ENCODE measurements around the gene DECR2.
"Not testable (repeated sequence)": the region's sequence is repeated elsewhere in the genome, so short reads cannot be mapped to it uniquely, and the experiment has no call there.

DECR2 gene

GRCh38 chr16:401468-402348 lies at the start of gene DECR2:
Gene DECR2 (plus strand): TSS chr16:401885. CDS start chr16:401964, 79 bp downstream.
- peak; percentile 91 to 100 for DNase-seq (ENCODE audit: extremely low read depth in 1 of 2, low read depth in 1 of 2)

- DNase-seq (ENCODE audit: extremely low read depth in 1 of 2, low read depth in 1 of 2): peak; percentile 100
Observed at GRCh38 chr16:352547-353403, 48.9 kb upstream of the DECR2 start, which contains the start of gene AXIN1. Gene AXIN1 (minus strand): TSS chr16:352723. CDS start chr16:347025, 5,698 bp downstream.

- DNase-seq (ENCODE audit: extremely low read depth in 1 of 2, low read depth in 1 of 2): no peak
Observed at GRCh38 chr16:353404-354290, 48.0 kb upstream of the DECR2 start.

GRCh38 chr16:354291-354881 lies 47.3 kb upstream of the DECR2 start:
- no peak for DNase-seq (ENCODE audit: extremely low read depth in 1 of 2, low read depth in 1 of 2)

GRCh38 chr16:354971-355461 lies 46.7 kb upstream of the DECR2 start:
- peak in 1 of 2 donors; percentile 40 for DNase-seq (ENCODE audit: extremely low read depth in 1 of 2, low read depth in 1 of 2)

- no peak for DNase-seq (ENCODE audit: extremely low read depth in 1 of 2, low read depth in 1 of 2)
Observed at GRCh38 chr16:356741-357140, 44.9 kb upstream of the DECR2 start.

GRCh38 chr16:359067-359763 lies 42.5 kb upstream of the DECR2 start:
- DNase-seq (ENCODE audit: extremely low read depth in 1 of 2, low read depth in 1 of 2): no peak

GRCh38 chr16:359871-360697 lies 41.6 kb upstream of the DECR2 start:
- DNase-seq (ENCODE audit: extremely low read depth in 1 of 2, low read depth in 1 of 2): no peak

- no peak for DNase-seq (ENCODE audit: extremely low read depth in 1 of 2, low read depth in 1 of 2)
Observed at GRCh38 chr16:360698-361336, 40.9 kb upstream of the DECR2 start.

GRCh38 chr16:361341-361871 lies 40.3 kb upstream of the DECR2 start:
- DNase-seq (ENCODE audit: extremely low read depth in 1 of 2, low read depth in 1 of 2): no peak

- DNase-seq (ENCODE audit: extremely low read depth in 1 of 2, low read depth in 1 of 2): peak; percentile 48 to 53
Observed at GRCh38 chr16:361872-362701, 39.6 kb upstream of the DECR2 start.

GRCh38 chr16:362702-362999 lies 39.0 kb upstream of the DECR2 start:
- not testable (repeated sequence) for DNase-seq (ENCODE audit: extremely low read depth in 1 of 2, low read depth in 1 of 2)

GRCh38 chr16:363110-363765 lies 38.4 kb upstream of the DECR2 start:
- DNase-seq (ENCODE audit: extremely low read depth in 1 of 2, low read depth in 1 of 2): no peak

GRCh38 chr16:363766-364490 lies 37.8 kb upstream of the DECR2 start:
- no peak for DNase-seq (ENCODE audit: extremely low read depth in 1 of 2, low read depth in 1 of 2)

GRCh38 chr16:364595-365491 lies 36.8 kb upstream of the DECR2 start:
- no peak for DNase-seq (ENCODE audit: extremely low read depth in 1 of 2, low read depth in 1 of 2)

All from activated CD8-positive, alpha-beta memory T cell treated with anti-CD3 and anti-CD28 coated beads for 1 hour (primary cell).